ENCODE measurements around the gene HMGB1.

Gene HMGB1

DNA sequence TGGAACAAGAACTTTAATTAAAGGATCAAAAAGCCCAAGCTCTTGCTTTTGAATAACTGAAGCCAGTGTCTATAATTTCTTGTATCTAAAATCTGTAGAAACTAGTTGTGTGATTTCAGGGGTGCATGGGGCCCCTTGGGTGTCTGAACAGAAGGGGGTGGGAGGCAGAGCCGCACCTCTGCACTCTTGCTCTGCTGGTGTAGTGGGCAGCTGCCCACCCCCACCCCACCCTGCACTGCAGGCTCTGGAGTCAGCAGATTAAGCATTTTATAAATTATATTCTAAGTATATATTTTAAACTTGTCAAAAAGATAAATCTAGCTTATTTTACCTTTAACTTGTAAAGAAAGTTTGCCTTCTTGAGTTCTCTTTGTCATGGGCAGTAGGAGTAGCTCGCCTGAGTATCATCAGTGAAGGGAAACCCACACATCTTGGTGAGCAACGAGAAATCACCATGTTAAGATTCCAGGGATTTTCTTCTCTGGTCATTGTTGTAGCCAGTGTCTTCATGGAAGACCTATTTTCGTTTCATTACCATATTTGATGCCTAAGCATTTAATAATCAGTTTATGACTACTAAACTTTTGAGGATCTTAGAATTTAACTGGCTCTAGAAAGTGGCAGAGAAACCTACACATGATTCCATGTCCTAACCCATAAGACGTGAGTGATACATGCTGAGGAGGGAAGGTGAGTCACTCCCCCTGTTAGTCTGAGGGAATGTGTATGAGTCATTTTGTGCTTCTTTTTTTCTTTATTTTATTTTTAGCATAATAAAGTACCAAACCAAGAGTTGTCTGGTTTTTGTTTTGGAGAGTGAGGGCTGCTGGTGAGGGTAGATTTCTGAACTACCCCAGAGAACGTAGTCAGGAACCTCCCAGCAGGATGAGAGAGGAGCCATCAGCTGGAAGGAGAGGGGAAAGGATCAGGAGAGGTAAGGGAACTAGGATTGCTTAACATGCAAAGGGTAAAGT, 35.7 kb downstream of the HMGB1 start:
- DNase-seq: peak; percentile 31

- DNase-seq: no peak
Observed at GRCh38 chr13:30429235-30429634, 36.5 kb downstream of the HMGB1 start.

GRCh38 chr13:30423891-30424290, 41.8 kb downstream of the HMGB1 start:
- DNase-seq: no peak

- peak; percentile 83 for DNase-seq
Observed at GRCh38 chr13:30422054-30422839, 43.5 kb downstream of the HMGB1 start, which contains the start of gene UBE2L5. TSS of gene UBE2L5 (plus strand) at chr13:30422493. CDS start at chr13:30427991, 5,498 bp downstream.

GRCh38 chr13:30421093-30422053, 44.4 kb downstream of the HMGB1 start:
- peak; percentile 83 for DNase-seq

DNA sequence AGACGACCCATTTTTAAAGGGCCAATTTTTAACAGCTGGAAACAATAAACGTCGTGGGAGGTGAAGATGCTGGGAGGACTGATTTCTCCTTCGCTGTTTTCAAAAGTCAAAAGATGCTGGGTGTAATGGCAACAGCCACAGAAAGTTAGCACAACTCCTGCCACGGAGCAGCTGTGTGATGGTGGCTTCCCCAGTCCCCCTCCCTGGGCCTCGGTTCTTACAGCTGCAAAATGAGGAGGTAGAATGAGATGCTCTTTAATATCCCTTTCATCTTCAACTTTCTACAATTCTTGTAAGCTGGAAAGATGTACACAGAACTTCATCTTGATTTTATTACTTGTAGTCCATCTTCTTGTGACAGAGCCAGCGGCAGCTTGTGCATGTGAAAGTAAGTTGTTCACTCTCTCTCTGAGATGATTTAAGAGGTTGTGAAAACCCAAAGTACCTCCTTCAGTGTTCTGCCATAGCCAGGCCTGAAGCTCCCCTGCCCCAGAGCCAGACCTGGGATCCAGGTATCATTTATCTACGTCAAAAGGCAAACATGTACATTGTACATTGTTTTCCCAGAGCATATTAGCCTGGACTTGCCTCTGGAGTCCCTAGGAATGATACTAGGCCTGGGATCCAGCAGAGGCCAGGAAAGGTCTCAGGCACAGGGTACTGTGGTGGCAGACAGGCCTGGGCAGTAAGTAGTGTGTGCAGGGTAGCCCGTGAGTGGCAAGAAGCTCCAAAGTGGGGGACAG, 46.8 kb downstream of the HMGB1 start:
- no peak for DNase-seq

DNA sequence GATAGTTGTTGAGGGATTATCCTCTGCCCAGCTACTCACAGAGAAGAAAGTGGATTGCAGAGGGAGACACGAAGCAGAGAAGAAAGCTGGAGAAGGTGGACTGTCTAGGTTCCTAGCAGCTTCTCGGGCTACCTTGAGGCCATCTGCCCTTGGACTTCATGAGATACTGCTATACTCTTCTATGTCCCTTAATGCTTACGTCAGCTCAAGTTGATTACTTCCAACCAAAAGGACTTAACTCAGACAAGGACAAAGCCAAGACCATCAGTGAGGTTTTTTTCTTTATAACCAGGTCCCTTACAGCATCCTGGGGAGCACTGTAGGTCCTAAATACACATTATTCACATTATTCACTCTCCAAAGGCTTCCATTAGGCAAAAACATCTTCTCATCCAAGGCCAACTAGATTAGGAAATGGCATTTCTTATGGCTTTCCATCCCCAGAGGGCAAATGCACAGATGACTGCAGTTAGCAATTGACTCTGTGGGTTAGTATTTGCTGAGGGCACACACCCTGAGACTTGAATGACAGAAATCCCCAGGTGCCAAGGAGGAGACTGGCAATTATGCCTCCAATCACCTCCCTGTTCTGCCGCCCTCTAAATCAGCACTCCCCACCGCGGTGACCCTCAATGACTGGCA, 47.5 kb downstream of the HMGB1 start:
- no peak for DNase-seq

GRCh38 chr13:30416471-30416870, 49.3 kb downstream of the HMGB1 start:
- no peak for DNase-seq

- DNase-seq: no peak
Observed at GRCh38 chr13:30415430-30416030, 50.2 kb downstream of the HMGB1 start.

- DNase-seq: no peak
Observed at GRCh38 chr13:30413842-30414241, 51.9 kb downstream of the HMGB1 start.

GRCh38 chr13:30412346-30412745, 53.4 kb downstream of the HMGB1 start:
- DNase-seq: no peak

- no peak for DNase-seq
Observed at GRCh38 chr13:30410705-30411125, 55.0 kb downstream of the HMGB1 start.

DNA sequence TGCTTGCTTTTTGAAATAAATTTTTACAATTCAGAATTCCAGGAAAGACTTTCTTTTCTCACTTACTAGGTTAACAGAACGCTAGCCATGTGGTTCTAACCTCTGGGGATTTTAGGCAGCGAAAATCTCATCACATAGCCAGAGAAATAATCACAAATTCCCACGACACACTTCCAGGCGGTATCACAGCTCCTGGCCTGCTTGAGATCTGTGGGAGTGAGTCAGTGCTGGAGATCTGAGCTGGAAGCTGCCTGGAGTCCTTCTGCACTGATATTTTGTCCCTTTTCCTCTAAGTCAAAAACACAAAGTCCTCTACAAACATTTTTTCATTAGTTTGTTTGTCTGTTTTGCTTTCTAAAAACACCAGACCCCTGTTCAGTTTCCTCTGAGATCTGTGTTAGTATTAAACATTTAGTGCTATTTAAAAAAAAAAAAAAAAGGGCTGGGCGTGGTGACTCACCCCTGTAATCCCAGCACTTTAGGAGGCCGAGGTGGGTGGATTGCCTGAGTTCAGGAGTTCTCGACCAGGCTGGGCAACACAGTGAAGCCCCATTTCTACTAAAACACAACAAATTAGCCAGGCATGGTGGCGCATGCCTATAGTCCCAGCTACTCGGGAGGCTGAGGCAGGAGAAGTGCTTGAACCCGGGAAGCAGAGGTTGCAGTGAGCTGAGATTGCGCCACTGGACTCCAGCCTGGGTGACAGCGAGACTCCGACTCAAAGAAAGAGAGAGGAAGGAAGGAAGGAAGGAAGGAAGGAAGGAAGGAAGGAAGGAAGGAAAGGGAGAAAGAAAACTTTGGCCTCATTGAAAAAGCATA, 55.6 kb downstream of the HMGB1 start:
- no peak for DNase-seq

GRCh38 chr13:30408319-30409101, 57.2 kb downstream of the HMGB1 start:
- no peak for DNase-seq

DNA sequence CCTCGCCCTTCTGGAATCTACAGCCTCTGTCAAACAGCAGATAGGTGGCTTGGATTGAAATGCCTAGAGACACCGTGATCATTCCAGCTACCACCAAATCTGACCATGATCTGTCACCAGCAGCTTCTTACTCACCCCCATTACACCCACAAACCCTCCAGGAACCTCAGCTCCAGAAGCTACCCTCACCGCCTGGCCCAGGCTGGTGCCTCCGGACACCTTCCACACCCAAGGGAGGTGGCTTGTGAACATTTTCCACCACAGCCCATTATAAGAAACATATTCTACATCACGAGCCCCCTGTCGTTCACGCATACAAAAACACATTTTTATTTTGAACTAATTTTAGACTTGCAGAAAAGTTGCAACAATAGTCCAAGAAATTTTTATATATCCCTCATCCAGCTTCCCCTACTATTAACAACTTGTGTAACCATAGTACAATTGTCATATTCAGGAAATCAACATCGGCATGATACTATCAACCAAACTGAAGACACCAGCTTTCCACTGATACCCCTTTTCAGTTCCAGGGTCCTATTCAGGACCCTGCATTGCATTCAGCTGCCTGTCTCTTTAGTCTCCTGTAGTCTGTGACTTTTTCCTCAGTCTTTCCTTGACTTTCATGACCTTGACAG, 58.8 kb downstream of the HMGB1 start:
- no peak for DNase-seq

Data from GDM1 (cell line).